Measurements from ENCODE around the gene GRIN1.
"Not testable (repeated sequence)": the region's sequence is repeated elsewhere in the genome, so short reads cannot be mapped to it uniquely, and the experiment has no call there.

The GRIN1 gene

GRCh38 chr9:137128862-137129455 is 10.0 kb upstream of the GRIN1 start:
- DNase-seq (ENCODE audit: low read depth), result no peak

GRCh38 chr9:137129456-137130175 is 9.3 kb upstream of the GRIN1 start:
- peak; percentile 78 for DNase-seq (ENCODE audit: low read depth)

- no peak for DNase-seq (ENCODE audit: low read depth)
Measured at GRCh38 chr9:137130176-137130755, 8.7 kb upstream of the GRIN1 start.

- DNase-seq (ENCODE audit: low read depth), result no peak
Measured at GRCh38 chr9:137134191-137134590, 4.8 kb upstream of the GRIN1 start.

- DNase-seq (ENCODE audit: low read depth), result not testable (repeated sequence)
Measured at GRCh38 chr9:137135154-137135553, 3.8 kb upstream of the GRIN1 start.

GRCh38 chr9:137136261-137136880 is 2.6 kb upstream of the GRIN1 start:
- no peak for DNase-seq (ENCODE audit: low read depth)

- DNase-seq (ENCODE audit: low read depth), result no peak
Measured at GRCh38 chr9:137136881-137137607, 1.9 kb upstream of the GRIN1 start.

- DNase-seq (ENCODE audit: low read depth), result no peak
Measured at GRCh38 chr9:137138058-137138721, 764 bp upstream of the GRIN1 start.

GRCh38 chr9:137139468-137140150 is 655 bp downstream of the GRIN1 start:
- DNase-seq (ENCODE audit: low read depth), result no peak

- no peak for DNase-seq (ENCODE audit: low read depth)
Measured at GRCh38 chr9:137140151-137141012, 1.4 kb downstream of the GRIN1 start.

- no peak for DNase-seq (ENCODE audit: low read depth)
Measured at GRCh38 chr9:137141050-137141810, 2.3 kb downstream of the GRIN1 start.

GRCh38 chr9:137141976-137142936 is 3.3 kb downstream of the GRIN1 start:
- no peak for DNase-seq (ENCODE audit: low read depth)

GRCh38 chr9:137143459-137143858 is 4.5 kb downstream of the GRIN1 start:
- DNase-seq (ENCODE audit: low read depth), result no peak

GRCh38 chr9:137145731-137146526 is 7.0 kb downstream of the GRIN1 start:
- DNase-seq (ENCODE audit: low read depth), result no peak

GRCh38 chr9:137146527-137146918 is 7.6 kb downstream of the GRIN1 start:
- no peak for DNase-seq (ENCODE audit: low read depth)

- DNase-seq (ENCODE audit: low read depth), result no peak
Measured at GRCh38 chr9:137147091-137147792, 8.3 kb downstream of the GRIN1 start.

- DNase-seq (ENCODE audit: low read depth), result no peak
Measured at GRCh38 chr9:137147793-137148160, 8.8 kb downstream of the GRIN1 start.
